HepG2 (cell line): Measurements from ENCODE around the gene OR7G1. TPM values are rescaled to one million over a fixed set of nuclear protein-coding genes. Genes with fewer than 3 reads are reported as not detected.

ENCODE experiments used
- FOXO4 ChIP-seq: sonication (generic); formaldehyde crosslinking; conservative IDR thresholded peaks from 2 replicates; pipeline ENCODE4 v1.8.1; 2023; ENCODE audit warnings: missing genetic modification reagents
- ISL2 ChIP-seq: sonication (generic); formaldehyde crosslinking; IDR thresholded peaks from 2 replicates; pipeline ENCODE4 v1.5.0; 2020; ENCODE audit warnings: missing genetic modification reagents
- REL ChIP-seq: sonication (generic); formaldehyde crosslinking; conservative IDR thresholded peaks from 2 replicates; pipeline ENCODE4 v1.8.0; 2022; ENCODE audit warnings: mild to moderate bottlenecking, missing genetic modification reagents, moderate library complexity
- SKIL ChIP-seq: sonication (generic); formaldehyde crosslinking; IDR thresholded peaks from 2 replicates; pipeline ENCODE4 v1.8.0; 2022; ENCODE audit warnings: missing genetic modification reagents, mild to moderate bottlenecking, moderate library complexity, borderline replicate concordance
- SOX5 ChIP-seq: IDR thresholded peaks from 2 replicates; pipeline ENCODE4 v1.6.1; 2016; ENCODE audit warnings: borderline replicate concordance
- ZBTB37 ChIP-seq: sonication (generic); formaldehyde crosslinking; IDR thresholded peaks from 2 replicates; pipeline ENCODE4 v1.4.0; 2020; ENCODE audit warnings: mild to moderate bottlenecking, missing genetic modification reagents
- ZBTB40 ChIP-seq, 2 experiments: fragments of 450-650 bp in 1 of 2; sonication (generic) in 1 of 2; formaldehyde crosslinking in 1 of 2; IDR thresholded peaks; 2 replicates each; pipeline versions ENCODE4 v1.6.1 to v1.8.0; 2016 to 2022; ENCODE audit warnings: antibody characterized with exemption in 1 of 2, mild to moderate bottlenecking in 1 of 2, missing genetic modification reagents in 1 of 2
- ZNF275 ChIP-seq: sonication (generic); formaldehyde crosslinking; IDR thresholded peaks from 2 replicates; pipeline ENCODE4 v1.8.0; 2022; ENCODE audit warnings: missing genetic modification reagents, mild to moderate bottlenecking, inconsistent platforms, borderline replicate concordance
- ZNF3 ChIP-seq: IDR thresholded peaks from 2 replicates; pipeline ENCODE4 v1.7.0; 2017; ENCODE audit warnings: inconsistent platforms
- ZNF773 ChIP-seq: sonication (generic); formaldehyde crosslinking; IDR thresholded peaks from 2 replicates; pipeline ENCODE4 v1.4.0; 2020; ENCODE audit warnings: missing genetic modification reagents, borderline replicate concordance
- polyA plus RNA-seq, 8 experiments: library from polyadenylated mRNA; depleted of rRNA in 3 of 8; stranded (reverse) in 7 of 8; unstranded in 1 of 8; fragments of >200 nt; fragmentation: Illumina TruSeq in 4 of 8; extraction: Trizol in 4 of 8; gene quantifications; 2 replicates each; pipeline versions ENCODE4 v1.2.1 to v1.2.3, GENCODE V29; 2011 to 2016; ENCODE audit warnings: low read depth in 4 of 8, missing spikeins in 1 of 8, mixed read lengths in 1 of 8; ENCODE audit not compliant: insufficient read depth in 1 of 8
- total RNA-seq, 5 experiments: library from RNA; depleted of rRNA; stranded (reverse); fragments of >200 nt; fragmentation: Illumina TruSeq; extraction: Trizol; gene quantifications; 2 replicates each; pipeline ENCODE4 v1.2.3, GENCODE V29; 2016; ENCODE audit warnings: low read depth in 1 of 5

The OR7G1 gene
- total and polyA plus RNA-seq, 2 of the 13 experiments (the other 11 are each of a cell fraction or from before 2014, with no cell fraction given): not detected

GRCh38 chr19:9161427-9161826 lies 45.9 kb upstream of the OR7G1 start (continued):
- TF ChIP-seq ZBTB40 (IDR thresholded peaks at IDR 0.05) (no peak), ZBTB40 (CRISPR knock-in tag; IDR thresholded peaks at IDR 0.05) (no peak), ZNF275 (CRISPR knock-in tag) (no peak), ZNF773 (CRISPR knock-in tag) (no peak), ZNF3 (CRISPR knock-in tag) (no peak), ISL2 (CRISPR knock-in tag) (no peak), ZBTB37 (no peak), FOXO4 (CRISPR knock-in tag) (no peak), SKIL (CRISPR knock-in tag) (no peak), SOX5 (CRISPR knock-in tag) (no peak), REL (CRISPR knock-in tag) (no peak)
- TF ChIP-seq, all 625 proteins: peak for 0
